T-helper 1 cell treated with Interleukin-12 subunit alpha and Interleukin-12 subunit beta and Interleukin-4 antibody, amounts not matched to agents 30 μg/mL and 1 μg/mL, for 36 hours (primary cell): ENCODE data around the gene CFL1.

Experiments
- H3K27ac Mint-ChIP-seq: one replicate; pipeline ENCODE4 v1.8.0; 2021; ENCODE audit warnings: mild to moderate bottlenecking, mixed read lengths
- H3K27me3 Mint-ChIP-seq: one replicate; pipeline ENCODE4 v1.8.0; 2021; ENCODE audit warnings: low read depth, mixed read lengths
- H3K36me3 Mint-ChIP-seq: one replicate; pipeline ENCODE4 v1.8.0; 2021; ENCODE audit warnings: low read depth, mixed read lengths
- H3K4me1 Mint-ChIP-seq: one replicate; pipeline ENCODE4 v1.8.0; 2021; ENCODE audit warnings: low read depth, mixed read lengths
- H3K4me3 Mint-ChIP-seq: one replicate; pipeline ENCODE4 v1.8.0; 2021; ENCODE audit warnings: mild to moderate bottlenecking, moderate library complexity, mixed read lengths
- H3K9me3 Mint-ChIP-seq: one replicate; pipeline ENCODE4 v1.8.0; 2021; ENCODE audit warnings: mixed read lengths

The CFL1 gene

GRCh38 chr11:65857853-65858680 lies at the start of gene CFL1:
Gene CFL1, minus strand, starts transcription at chr11:65858180. Its CDS starts 81 bp downstream, at chr11:65858099.
- Mint-ChIP-seq H3K27me3 (no peaks in the 10 kb centered on the region), H3K36me3 (peaks cover 44% of the 10 kb centered on the region), H3K4me3 (peak within 1 kb of the TSS; percentile 94), H3K9me3 (no peaks in the 10 kb centered on the region), H3K27ac (peak within 1 kb of the TSS; percentile 96), H3K4me1 (peaks cover 50% of the 10 kb centered on the region)

GRCh38 chr11:65906602-65907001 lies 48.6 kb upstream of the CFL1 start:
- H3K9me3 Mint-ChIP-seq = no peaks in the 10 kb centered on the region
- peaks cover 12% of the 10 kb centered on the region for H3K4me1 Mint-ChIP-seq
- peaks cover 18% of the 10 kb centered on the region for H3K27me3 Mint-ChIP-seq
- H3K36me3 Mint-ChIP-seq = no peaks in the 10 kb centered on the region
- no peak overlapping the region for H3K4me3 Mint-ChIP-seq
- no peak overlapping the region for H3K27ac Mint-ChIP-seq

GRCh38 chr11:65903715-65904114 lies 45.7 kb upstream of the CFL1 start:
- H3K4me1 Mint-ChIP-seq = peaks cover 8% of the 10 kb centered on the region
- H3K4me3 Mint-ChIP-seq = no peak overlapping the region
- no peaks in the 10 kb centered on the region for H3K9me3 Mint-ChIP-seq

GRCh38 chr11:65903068-65903481 lies 45.1 kb upstream of the CFL1 start:
- Mint-ChIP-seq H3K27me3 (peaks cover 18% of the 10 kb centered on the region), H3K27ac (no peak overlapping the region), H3K9me3 (no peaks in the 10 kb centered on the region), H3K4me3 (no peak overlapping the region), H3K4me1 (peaks cover 10% of the 10 kb centered on the region), H3K36me3 (no peaks in the 10 kb centered on the region)

More at GRCh38 chr11:65903715-65904114, 45.7 kb upstream of the CFL1 start:
- peaks cover 18% of the 10 kb centered on the region for H3K27me3 Mint-ChIP-seq
- H3K27ac Mint-ChIP-seq = no peak overlapping the region
- H3K36me3 Mint-ChIP-seq = no peaks in the 10 kb centered on the region

GRCh38 chr11:65900899-65901180 lies 42.9 kb upstream of the CFL1 start:
- no peak overlapping the region for H3K4me3 Mint-ChIP-seq
- no peaks in the 10 kb centered on the region for H3K9me3 Mint-ChIP-seq
- peak overlapping the region; percentile 80 for H3K27ac Mint-ChIP-seq
- peaks cover 16% of the 10 kb centered on the region for H3K4me1 Mint-ChIP-seq
- peaks cover 12% of the 10 kb centered on the region for H3K27me3 Mint-ChIP-seq
- peaks cover 2% of the 10 kb centered on the region for H3K36me3 Mint-ChIP-seq

- peaks cover 2% of the 10 kb centered on the region for H3K36me3 Mint-ChIP-seq
- H3K27ac Mint-ChIP-seq = peak within 1 kb of the TSS; percentile 80
- peaks cover 20% of the 10 kb centered on the region for H3K4me1 Mint-ChIP-seq
- H3K27me3 Mint-ChIP-seq = peaks cover 12% of the 10 kb centered on the region
- no peaks in the 10 kb centered on the region for H3K9me3 Mint-ChIP-seq
- H3K4me3 Mint-ChIP-seq = peak within 1 kb of the TSS; percentile 67
Measured at GRCh38 chr11:65900125-65900898, 42.3 kb upstream of the CFL1 start, which contains the start of gene FOSL1. Gene FOSL1, minus strand, starts transcription at chr11:65900388. Its CDS starts 49 bp downstream, at chr11:65900339.

- H3K36me3 Mint-ChIP-seq = peaks cover 2% of the 10 kb centered on the region
- H3K9me3 Mint-ChIP-seq = no peaks in the 10 kb centered on the region
- H3K27me3 Mint-ChIP-seq = peaks cover 12% of the 10 kb centered on the region
- H3K4me1 Mint-ChIP-seq = peaks cover 23% of the 10 kb centered on the region
- H3K27ac Mint-ChIP-seq = peak overlapping the region; percentile 55
- peak overlapping the region; percentile 67 for H3K4me3 Mint-ChIP-seq
Measured at GRCh38 chr11:65899356-65900124, 41.6 kb upstream of the CFL1 start.

- H3K36me3 Mint-ChIP-seq = peaks cover 2% of the 10 kb centered on the region
- peaks cover 8% of the 10 kb centered on the region for H3K27me3 Mint-ChIP-seq
- H3K9me3 Mint-ChIP-seq = no peaks in the 10 kb centered on the region
- peak overlapping the region; percentile 70 for H3K4me3 Mint-ChIP-seq
- peaks cover 29% of the 10 kb centered on the region for H3K4me1 Mint-ChIP-seq
- H3K27ac Mint-ChIP-seq = peak overlapping the region; percentile 84
Measured at GRCh38 chr11:65898656-65899355, 40.8 kb upstream of the CFL1 start.

GRCh38 chr11:65897020-65897471 lies 39.1 kb upstream of the CFL1 start:
- Mint-ChIP-seq H3K4me3 (peak overlapping the region; percentile 28), H3K36me3 (peaks cover 2% of the 10 kb centered on the region), H3K27ac (peak overlapping the region; percentile 31), H3K27me3 (peaks cover 1% of the 10 kb centered on the region), H3K9me3 (no peaks in the 10 kb centered on the region), H3K4me1 (peaks cover 42% of the 10 kb centered on the region)

GRCh38 chr11:65896034-65896999 lies 38.3 kb upstream of the CFL1 start:
- Mint-ChIP-seq H3K4me1 (peaks cover 43% of the 10 kb centered on the region), H3K4me3 (no peak overlapping the region), H3K36me3 (peaks cover 2% of the 10 kb centered on the region), H3K27ac (peak overlapping the region; percentile 62), H3K9me3 (no peaks in the 10 kb centered on the region), H3K27me3 (no peaks in the 10 kb centered on the region)

GRCh38 chr11:65895482-65895981 lies 37.6 kb upstream of the CFL1 start:
- H3K27me3 Mint-ChIP-seq = no peaks in the 10 kb centered on the region
- H3K4me3 Mint-ChIP-seq = peak overlapping the region; percentile 25
- H3K4me1 Mint-ChIP-seq = peaks cover 41% of the 10 kb centered on the region
- H3K36me3 Mint-ChIP-seq = peaks cover 2% of the 10 kb centered on the region
- peak overlapping the region; percentile 62 for H3K27ac Mint-ChIP-seq
- no peaks in the 10 kb centered on the region for H3K9me3 Mint-ChIP-seq

- Mint-ChIP-seq H3K36me3 (peaks cover 2% of the 10 kb centered on the region), H3K27ac (peak overlapping the region; percentile 84), H3K4me1 (peaks cover 53% of the 10 kb centered on the region)
Measured at GRCh38 chr11:65894034-65894591, 36.1 kb upstream of the CFL1 start.

More at GRCh38 chr11:65894034-65894591, 36.1 kb upstream of the CFL1 start:
- Mint-ChIP-seq H3K9me3 (no peaks in the 10 kb centered on the region), H3K27me3 (no peaks in the 10 kb centered on the region), H3K4me3 (peak overlapping the region; percentile 65)
